Muscle layer of colon (tissue), 2 donors: Measurements from ENCODE around the gene RNF145.

ENCODE experiments used
- H3K27ac ChIP-seq: one replicate; pipeline ENCODE4 v1.7.0; 2013; ENCODE audit warnings: low read depth, mild to moderate bottlenecking, low read length, moderate library complexity
- H3K27me3 ChIP-seq, 2 donors: one replicate each; pipeline ENCODE4 v1.7.0; 2013; ENCODE audit warnings: low read length in 2 of 2, mild to moderate bottlenecking in 2 of 2; ENCODE audit not compliant: insufficient read depth in 2 of 2, control insufficient read depth in 1 of 2
- H3K36me3 ChIP-seq: one replicate; pipeline ENCODE4 v1.7.0; 2013; ENCODE audit warnings: mild to moderate bottlenecking, low read length; ENCODE audit not compliant: insufficient read depth
- H3K4me1 ChIP-seq: one replicate; pipeline ENCODE4 v1.7.0; 2013; ENCODE audit warnings: mild to moderate bottlenecking, low read length; ENCODE audit not compliant: insufficient read depth
- H3K4me3 ChIP-seq, 2 donors: one replicate each; pipeline ENCODE4 v1.7.0; 2013; ENCODE audit warnings: low read length in 2 of 2, low read depth in 1 of 2, mild to moderate bottlenecking in 1 of 2, moderate library complexity in 1 of 2
- H3K9ac ChIP-seq: one replicate; pipeline ENCODE4 v1.7.0; 2013; ENCODE audit warnings: low read length
- H3K9me3 ChIP-seq: one replicate; pipeline ENCODE4 v1.7.0; 2013; ENCODE audit warnings: mild to moderate bottlenecking, low read length
- donor health status: abdominal sarcoma.
- donor health status: Adenocarcinoma of cecum.

The RNF145 gene

DNA sequence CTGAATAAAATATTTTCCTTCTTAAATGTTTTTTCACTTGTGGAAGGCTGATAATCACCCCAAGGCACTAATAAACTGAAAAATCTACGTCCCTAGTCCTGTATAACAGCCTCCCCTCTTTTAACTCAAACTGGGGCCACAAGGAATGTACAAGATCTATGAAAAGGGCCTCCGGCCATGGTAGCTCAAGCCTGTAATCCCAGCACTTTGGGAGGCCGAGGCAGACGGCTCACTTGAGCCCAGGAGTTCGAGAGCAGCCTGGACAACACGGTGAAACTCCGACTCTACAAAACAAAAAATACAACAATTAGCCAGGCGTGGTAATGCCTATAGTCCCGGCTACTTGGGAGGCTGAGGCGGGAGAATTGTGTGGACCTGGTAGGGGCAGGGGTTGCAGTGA lies 23.6 kb downstream of the RNF145 start:
- no peak overlapping the region for H3K27ac ChIP-seq
- H3K4me1 ChIP-seq, result peaks cover 28% of the 10 kb centered on the region
- no peak overlapping the region for H3K4me3 ChIP-seq
- no peaks in the 10 kb centered on the region for H3K36me3 ChIP-seq
- no peak overlapping the region for H3K9ac ChIP-seq
- H3K27me3 ChIP-seq, result no peaks in the 10 kb centered on the region
- H3K9me3 ChIP-seq, result no peaks in the 10 kb centered on the region

DNA sequence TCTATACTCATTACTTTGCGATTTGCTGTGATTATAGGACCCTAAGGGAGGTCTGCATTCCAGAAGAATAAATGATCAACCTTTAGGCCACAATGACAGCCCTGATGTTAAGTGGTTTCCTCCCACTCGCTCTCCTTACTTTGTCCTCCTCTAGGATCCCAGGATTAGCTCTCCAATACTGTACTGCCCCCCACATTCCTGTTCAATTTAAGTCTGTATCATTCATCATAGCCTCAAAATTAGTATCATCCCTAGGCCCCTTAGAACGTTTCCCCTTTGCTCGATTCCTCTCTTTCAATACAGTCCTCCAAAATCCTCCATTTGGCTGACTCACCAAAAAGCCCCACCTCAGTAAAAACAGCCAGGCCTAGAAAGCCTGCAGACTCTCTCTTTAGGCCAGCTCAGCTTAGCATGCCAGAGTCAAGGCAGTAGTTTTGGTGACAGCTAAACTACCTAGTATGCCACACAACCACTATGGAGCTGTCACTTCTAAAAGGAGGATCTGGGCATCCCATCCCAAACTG lies 24.4 kb downstream of the RNF145 start:
- Histone ChIP-seq H3K9ac (no peak overlapping the region), H3K4me1 (peaks cover 34% of the 10 kb centered on the region), H3K9me3 (no peaks in the 10 kb centered on the region), H3K4me3 (no peak overlapping the region), H3K27ac (no peak overlapping the region), H3K36me3 (no peaks in the 10 kb centered on the region), H3K27me3 (no peaks in the 10 kb centered on the region)

DNA sequence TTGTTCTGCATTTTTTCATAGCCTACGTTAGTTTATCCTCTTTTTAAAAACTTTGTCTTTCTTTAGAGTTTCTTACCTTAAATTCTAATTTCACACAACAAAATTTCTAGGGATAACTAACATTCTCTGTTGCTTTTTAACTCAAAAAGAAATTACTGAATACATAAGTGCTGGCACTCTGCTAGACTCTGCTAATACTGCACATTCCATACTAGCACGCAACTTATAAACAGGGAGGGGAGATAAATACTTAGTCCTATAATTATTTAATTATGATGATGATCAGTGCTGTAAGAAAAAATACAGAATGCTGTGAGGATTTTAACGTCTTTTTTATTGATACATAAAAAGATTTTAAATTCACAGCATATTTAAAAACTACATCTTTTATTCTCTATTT lies 25.1 kb downstream of the RNF145 start:
- Histone ChIP-seq H3K9me3 (no peaks in the 10 kb centered on the region), H3K27me3 (no peaks in the 10 kb centered on the region), H3K4me3 (no peak overlapping the region), H3K27ac (no peak overlapping the region), H3K4me1 (peaks cover 32% of the 10 kb centered on the region), H3K9ac (no peak overlapping the region), H3K36me3 (no peaks in the 10 kb centered on the region)

DNA sequence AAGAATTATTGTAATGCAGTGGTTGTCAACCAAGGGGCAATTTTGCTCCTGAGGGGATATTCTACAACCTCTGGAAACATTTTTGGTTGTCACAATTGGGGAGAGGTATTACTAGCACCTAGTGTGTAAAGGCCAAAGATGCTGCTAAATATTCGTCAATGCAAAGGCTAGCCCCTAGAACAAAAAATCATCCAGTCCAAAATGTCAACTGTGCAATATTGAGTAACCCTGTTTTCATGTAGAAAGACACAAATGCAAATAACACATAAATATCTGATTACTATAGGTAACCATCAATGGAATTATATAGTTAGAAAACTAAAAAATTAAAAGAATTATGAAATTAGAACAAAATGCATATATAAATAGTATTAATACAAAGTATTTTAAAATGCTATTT lies 26.1 kb downstream of the RNF145 start:
- no peaks in the 10 kb centered on the region for H3K27me3 ChIP-seq
- H3K36me3 ChIP-seq, result no peaks in the 10 kb centered on the region
- H3K4me3 ChIP-seq, result no peak overlapping the region
- peaks cover 35% of the 10 kb centered on the region for H3K4me1 ChIP-seq
- H3K9ac ChIP-seq, result no peak overlapping the region
- no peaks in the 10 kb centered on the region for H3K9me3 ChIP-seq
- no peak overlapping the region for H3K27ac ChIP-seq

DNA sequence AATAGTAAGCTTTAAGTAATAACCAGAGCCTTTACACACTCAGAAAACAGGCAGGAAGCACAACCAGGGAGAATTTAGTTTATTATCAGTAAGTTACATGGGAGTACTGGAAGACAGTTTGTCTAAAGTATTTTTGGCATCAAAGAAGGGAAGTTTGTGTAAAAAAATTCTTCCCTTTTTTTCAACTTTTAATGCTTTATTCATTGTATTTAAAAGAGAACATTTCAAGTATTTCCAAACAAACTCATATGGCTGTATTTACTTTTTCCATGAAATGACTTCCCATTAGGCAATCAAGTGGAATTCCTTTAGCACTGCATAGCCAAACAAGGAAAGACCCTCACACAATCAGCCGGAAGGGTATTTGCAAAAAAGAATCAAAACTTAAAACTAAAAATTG lies 26.7 kb downstream of the RNF145 start:
- H3K4me1 ChIP-seq, result peaks cover 35% of the 10 kb centered on the region
- no peaks in the 10 kb centered on the region for H3K27me3 ChIP-seq
- H3K4me3 ChIP-seq, result no peak overlapping the region
- no peaks in the 10 kb centered on the region for H3K9me3 ChIP-seq
- no peaks in the 10 kb centered on the region for H3K36me3 ChIP-seq
- no peak overlapping the region for H3K27ac ChIP-seq
- no peak overlapping the region for H3K9ac ChIP-seq

DNA sequence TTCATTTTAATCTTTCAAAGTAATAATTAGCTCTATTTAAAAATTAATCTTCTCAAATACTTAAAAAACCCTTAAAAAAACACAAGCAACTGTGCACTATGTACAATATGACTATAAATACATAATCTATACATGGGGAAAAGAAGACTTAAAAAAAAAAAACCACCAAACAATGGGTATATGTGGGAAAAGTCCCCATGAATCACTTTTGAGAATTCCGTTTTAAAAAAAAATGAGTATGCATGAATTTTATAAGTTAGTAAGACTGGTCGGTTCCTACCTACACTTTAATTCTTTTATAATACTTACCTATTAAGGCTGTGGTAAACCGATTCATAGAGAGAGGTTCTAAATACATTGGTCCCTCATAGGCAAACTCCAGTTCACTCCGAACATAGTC lies 27.7 kb downstream of the RNF145 start:
- peaks cover 35% of the 10 kb centered on the region for H3K4me1 ChIP-seq
- no peaks in the 10 kb centered on the region for H3K27me3 ChIP-seq
- H3K9ac ChIP-seq, result no peak overlapping the region
- H3K36me3 ChIP-seq, result peaks cover 2% of the 10 kb centered on the region
- H3K9me3 ChIP-seq, result no peaks in the 10 kb centered on the region
- no peak overlapping the region for H3K4me3 ChIP-seq
- no peak overlapping the region for H3K27ac ChIP-seq

DNA sequence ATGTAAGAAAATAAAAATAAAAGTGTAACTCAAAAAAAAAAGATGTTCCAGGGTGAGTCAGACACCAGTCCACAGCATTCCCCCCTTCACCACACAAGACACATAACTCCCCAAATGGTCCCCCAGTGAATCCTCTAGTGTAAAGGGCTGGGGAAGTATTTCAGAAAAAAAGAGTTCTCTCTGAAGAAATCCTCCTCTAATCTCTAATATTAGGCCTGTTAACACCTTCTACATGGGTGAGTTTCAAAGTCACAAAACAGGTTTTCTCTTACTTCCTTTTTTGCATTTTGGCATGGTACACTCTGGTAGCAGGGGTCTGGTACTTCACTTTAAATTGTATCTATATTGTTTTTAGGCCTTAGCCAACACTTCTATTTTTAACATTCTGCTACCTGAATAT lies 28.2 kb downstream of the RNF145 start:
- peaks cover 7% of the 10 kb centered on the region for H3K36me3 ChIP-seq
- peaks cover 31% of the 10 kb centered on the region for H3K4me1 ChIP-seq
- H3K27ac ChIP-seq, result no peak overlapping the region
- no peak overlapping the region for H3K9ac ChIP-seq
- H3K4me3 ChIP-seq, result no peak overlapping the region
- no peaks in the 10 kb centered on the region for H3K27me3 ChIP-seq
- no peaks in the 10 kb centered on the region for H3K9me3 ChIP-seq

DNA sequence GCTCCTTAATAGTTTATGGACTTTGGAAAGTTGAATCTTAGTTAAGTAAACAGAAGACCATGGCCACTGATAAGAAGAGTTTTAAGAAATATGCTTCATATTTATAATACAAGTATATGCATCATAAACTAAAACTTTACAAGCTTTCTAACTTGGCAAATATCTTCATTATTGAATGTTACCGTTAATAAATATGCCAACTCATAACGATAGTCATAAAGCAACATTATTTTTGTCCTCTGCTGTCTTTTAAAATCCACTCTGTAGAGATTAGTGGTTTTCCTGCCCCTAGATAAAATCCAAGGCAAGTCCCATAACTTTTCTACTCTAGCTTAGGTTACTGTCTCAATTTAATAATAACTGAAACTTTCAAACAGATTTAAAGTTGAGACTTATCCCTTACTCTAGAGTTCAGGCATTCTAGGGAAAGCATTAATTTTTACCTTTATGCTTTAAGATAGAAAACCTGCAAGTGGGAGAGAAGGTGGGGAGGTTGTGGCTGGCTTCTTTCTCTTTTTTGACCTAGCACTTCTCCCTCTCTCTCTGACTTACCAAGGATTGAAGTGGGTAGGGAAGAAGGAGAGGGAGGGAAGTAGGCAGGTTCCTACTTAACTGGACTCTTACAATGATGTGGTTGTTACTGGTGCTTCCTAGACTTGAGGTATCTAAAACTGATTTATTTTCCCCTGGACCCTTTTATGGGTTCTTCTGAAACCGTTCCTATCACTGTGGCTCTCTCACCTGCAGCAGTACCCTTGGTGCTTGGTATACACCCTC lies 29.6 kb downstream of the RNF145 start:
- Histone ChIP-seq H3K9ac (no peak overlapping the region), H3K4me3 (no peak overlapping the region), H3K36me3 (peaks cover 8% of the 10 kb centered on the region), H3K4me1 (peaks cover 32% of the 10 kb centered on the region), H3K27me3 (no peaks in the 10 kb centered on the region), H3K9me3 (no peaks in the 10 kb centered on the region), H3K27ac (peak overlapping the region; percentile 35)

DNA sequence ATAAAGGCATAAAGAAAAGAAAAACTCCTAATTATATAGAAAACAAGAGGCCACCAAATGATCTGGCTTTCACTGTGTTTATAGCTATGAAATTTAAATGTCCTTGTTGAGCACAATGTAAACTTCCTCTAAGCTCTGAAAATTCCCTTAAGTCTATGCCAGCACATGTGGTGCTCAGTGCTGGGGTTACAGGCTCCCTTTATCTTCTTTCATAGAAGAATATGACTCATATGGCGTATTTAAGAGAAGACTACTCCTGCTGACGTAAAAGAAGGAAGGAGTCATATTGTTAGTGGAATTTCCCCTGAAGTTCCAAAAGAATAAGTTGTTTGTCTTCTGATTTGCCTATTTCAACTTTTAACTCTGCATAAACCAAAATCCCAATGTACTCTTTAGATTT lies 30.4 kb downstream of the RNF145 start:
- peaks cover 8% of the 10 kb centered on the region for H3K36me3 ChIP-seq
- H3K27ac ChIP-seq, result no peak overlapping the region
- no peak overlapping the region for H3K9ac ChIP-seq
- no peaks in the 10 kb centered on the region for H3K27me3 ChIP-seq
- no peak overlapping the region for H3K4me3 ChIP-seq
- no peaks in the 10 kb centered on the region for H3K9me3 ChIP-seq
- peaks cover 35% of the 10 kb centered on the region for H3K4me1 ChIP-seq

DNA sequence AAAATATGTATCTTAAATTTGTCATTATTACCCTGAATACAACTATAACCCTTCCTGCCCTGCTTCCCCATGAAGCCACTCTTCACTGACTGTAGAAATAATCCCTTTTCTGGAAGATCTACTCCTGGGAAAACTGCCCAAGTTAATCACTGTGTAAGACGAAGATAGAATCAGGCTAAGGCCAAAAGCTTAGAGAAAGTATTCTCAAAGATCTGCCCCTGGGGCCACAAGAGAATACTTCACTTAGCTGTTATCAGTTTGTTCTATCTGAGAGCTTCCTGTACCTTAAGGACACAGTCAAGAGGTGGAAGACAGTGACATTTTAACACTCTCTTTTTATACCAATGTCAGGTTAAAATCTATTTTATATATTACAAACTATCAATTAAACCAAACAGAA lies 33.8 kb downstream of the RNF145 start:
- H3K4me1 ChIP-seq, result peaks cover 28% of the 10 kb centered on the region
- peaks cover 12% of the 10 kb centered on the region for H3K36me3 ChIP-seq
- H3K9me3 ChIP-seq, result no peaks in the 10 kb centered on the region
- H3K4me3 ChIP-seq, result no peak overlapping the region
- no peaks in the 10 kb centered on the region for H3K27me3 ChIP-seq
- H3K9ac ChIP-seq, result no peak overlapping the region
- no peak overlapping the region for H3K27ac ChIP-seq

DNA sequence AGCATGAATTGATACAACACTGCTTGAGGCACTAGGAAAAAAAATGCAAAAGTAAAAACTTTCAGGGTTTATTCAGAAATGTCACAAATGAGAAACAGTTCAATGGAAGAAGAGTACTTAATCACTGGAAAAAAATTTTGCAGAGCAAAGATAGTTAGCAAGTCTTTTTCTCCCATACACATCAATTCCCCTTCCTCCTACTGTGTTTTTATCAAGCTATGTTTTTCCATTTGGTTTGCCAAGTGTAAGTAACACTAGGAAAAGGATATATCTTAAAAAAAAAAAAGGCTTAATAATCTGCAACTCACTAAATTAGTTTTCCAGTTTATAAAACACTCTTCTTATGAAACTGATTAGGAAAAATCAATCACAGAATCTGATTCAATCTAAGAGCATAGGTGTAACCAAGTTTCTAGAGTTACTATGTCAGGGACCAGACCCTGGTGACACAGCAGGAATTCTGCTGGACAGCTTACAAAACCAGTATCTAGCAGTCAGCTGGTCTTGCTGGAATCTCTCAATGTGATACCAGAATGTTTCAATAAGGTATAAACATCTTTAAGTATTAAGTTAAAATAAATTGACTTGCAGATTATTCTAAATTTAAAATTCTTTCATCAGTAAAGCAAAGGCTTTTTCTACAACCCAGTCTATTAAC lies 34.7 kb downstream of the RNF145 start:
- Histone ChIP-seq H3K9ac (no peak overlapping the region), H3K36me3 (peaks cover 12% of the 10 kb centered on the region), H3K27me3 (no peaks in the 10 kb centered on the region), H3K9me3 (no peaks in the 10 kb centered on the region), H3K4me3 (no peak overlapping the region), H3K4me1 (peaks cover 22% of the 10 kb centered on the region), H3K27ac (no peak overlapping the region)

DNA sequence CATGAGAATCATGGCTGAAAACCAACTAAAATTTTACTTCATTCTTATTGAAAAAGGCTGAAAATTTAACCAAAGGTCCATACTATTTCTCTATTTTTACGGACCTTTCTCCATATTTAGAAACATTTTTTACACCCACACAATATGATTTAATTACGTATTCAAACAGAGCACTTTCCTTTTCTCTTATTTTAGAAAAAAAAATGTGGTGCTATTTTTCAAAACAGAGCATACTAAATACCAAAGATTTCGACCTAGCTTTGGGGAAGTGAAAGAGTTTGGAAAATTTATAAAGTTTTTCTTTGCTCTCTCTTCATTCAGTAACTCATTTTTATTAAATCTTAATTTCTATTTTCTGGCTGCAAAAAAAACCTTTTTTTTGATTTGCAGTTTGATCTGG lies 38.1 kb downstream of the RNF145 start:
- H3K36me3 ChIP-seq, result peaks cover 13% of the 10 kb centered on the region
- no peaks in the 10 kb centered on the region for H3K9me3 ChIP-seq

More for the DNA sequence above, 38.1 kb downstream of the RNF145 start:
- Histone ChIP-seq H3K27me3 (no peaks in the 10 kb centered on the region), H3K9ac (no peak overlapping the region), H3K4me1 (peaks cover 15% of the 10 kb centered on the region), H3K4me3 (no peak overlapping the region), H3K27ac (no peak overlapping the region)
